H1 (cell line): Measurements from ENCODE around the gene OGT. TPM values are rescaled to one million over a fixed set of nuclear protein-coding genes. Genes with fewer than 3 reads are reported as not detected.

Experiments
- EGR1 ChIP-seq: IDR thresholded peaks from 2 replicates; pipeline ENCODE4 v1.6.1; 2011; ENCODE audit warnings: low read depth, low read length, borderline replicate concordance
- KDM5A ChIP-seq: fragments of 200-600 bp; IDR thresholded peaks from 2 replicates; pipeline ENCODE4 v1.7.1; 2012; ENCODE audit warnings: mild to moderate bottlenecking, low read length, inconsistent platforms, mixed read lengths
- polyA plus RNA-seq, 7 experiments: library from polyadenylated mRNA; depleted of rRNA in 3 of 7; stranded (reverse) in 5 of 7; unstranded in 2 of 7; fragments of >200 nt in 5 of 7; fragments of 200-250 nt in 2 of 7; gene quantifications; 1 replicate in 5 of 7; 2 replicates in 1 of 7; 4 replicates in 1 of 7; pipeline versions ENCODE4 v1.2.1 to v1.2.3, GENCODE V29; 2011 to 2013; ENCODE audit warnings: missing spikeins in 2 of 7, mixed read lengths in 2 of 7
- total RNA-seq: library from RNA; stranded (reverse); fragmentation: NEBNext Ultra II Directional; extraction: Animal tissue kit (Norgen Biotek cat#: 25700); gene quantifications from 2 replicates; pipeline ENCODE4 v1.2.1, GENCODE V29; 2021
- TF ChIP-seq, protein P1 (sequence below): fragments of 300-600 bp; sonication (generic); IDR thresholded peaks from 2 replicates; pipeline ENCODE4 v1.7.1; 2012; ENCODE audit warnings: low read length, moderate library complexity, mild to moderate bottlenecking, inconsistent platforms; ENCODE audit not compliant: insufficient replicate concordance

Gene OGT
- total and polyA plus RNA-seq, 2 of the 8 experiments (the other 6 are each of a cell fraction or from before 2014, with no cell fraction given), result 130 to 169 TPM

DNA sequence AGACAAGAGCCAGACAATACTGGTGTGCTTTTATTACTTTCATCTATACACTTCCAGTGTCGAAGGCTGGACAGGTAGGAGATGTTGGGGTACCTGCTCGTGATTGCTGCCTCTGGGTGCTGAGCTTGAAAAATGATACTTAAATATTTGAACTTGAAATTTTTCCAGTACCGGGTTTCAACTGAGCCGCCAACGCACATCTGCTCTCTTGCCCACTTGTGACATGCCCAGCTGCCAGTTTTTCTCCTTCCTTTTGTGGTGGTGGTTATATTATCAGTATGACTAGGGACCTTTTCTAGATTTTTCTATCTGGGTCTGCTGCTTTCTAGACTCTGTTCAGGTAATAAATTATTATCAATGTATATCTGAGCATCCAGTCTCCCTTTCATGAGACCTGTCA is 3.4 kb downstream of the OGT start (continued):
- TF ChIP-seq, protein P1, sequence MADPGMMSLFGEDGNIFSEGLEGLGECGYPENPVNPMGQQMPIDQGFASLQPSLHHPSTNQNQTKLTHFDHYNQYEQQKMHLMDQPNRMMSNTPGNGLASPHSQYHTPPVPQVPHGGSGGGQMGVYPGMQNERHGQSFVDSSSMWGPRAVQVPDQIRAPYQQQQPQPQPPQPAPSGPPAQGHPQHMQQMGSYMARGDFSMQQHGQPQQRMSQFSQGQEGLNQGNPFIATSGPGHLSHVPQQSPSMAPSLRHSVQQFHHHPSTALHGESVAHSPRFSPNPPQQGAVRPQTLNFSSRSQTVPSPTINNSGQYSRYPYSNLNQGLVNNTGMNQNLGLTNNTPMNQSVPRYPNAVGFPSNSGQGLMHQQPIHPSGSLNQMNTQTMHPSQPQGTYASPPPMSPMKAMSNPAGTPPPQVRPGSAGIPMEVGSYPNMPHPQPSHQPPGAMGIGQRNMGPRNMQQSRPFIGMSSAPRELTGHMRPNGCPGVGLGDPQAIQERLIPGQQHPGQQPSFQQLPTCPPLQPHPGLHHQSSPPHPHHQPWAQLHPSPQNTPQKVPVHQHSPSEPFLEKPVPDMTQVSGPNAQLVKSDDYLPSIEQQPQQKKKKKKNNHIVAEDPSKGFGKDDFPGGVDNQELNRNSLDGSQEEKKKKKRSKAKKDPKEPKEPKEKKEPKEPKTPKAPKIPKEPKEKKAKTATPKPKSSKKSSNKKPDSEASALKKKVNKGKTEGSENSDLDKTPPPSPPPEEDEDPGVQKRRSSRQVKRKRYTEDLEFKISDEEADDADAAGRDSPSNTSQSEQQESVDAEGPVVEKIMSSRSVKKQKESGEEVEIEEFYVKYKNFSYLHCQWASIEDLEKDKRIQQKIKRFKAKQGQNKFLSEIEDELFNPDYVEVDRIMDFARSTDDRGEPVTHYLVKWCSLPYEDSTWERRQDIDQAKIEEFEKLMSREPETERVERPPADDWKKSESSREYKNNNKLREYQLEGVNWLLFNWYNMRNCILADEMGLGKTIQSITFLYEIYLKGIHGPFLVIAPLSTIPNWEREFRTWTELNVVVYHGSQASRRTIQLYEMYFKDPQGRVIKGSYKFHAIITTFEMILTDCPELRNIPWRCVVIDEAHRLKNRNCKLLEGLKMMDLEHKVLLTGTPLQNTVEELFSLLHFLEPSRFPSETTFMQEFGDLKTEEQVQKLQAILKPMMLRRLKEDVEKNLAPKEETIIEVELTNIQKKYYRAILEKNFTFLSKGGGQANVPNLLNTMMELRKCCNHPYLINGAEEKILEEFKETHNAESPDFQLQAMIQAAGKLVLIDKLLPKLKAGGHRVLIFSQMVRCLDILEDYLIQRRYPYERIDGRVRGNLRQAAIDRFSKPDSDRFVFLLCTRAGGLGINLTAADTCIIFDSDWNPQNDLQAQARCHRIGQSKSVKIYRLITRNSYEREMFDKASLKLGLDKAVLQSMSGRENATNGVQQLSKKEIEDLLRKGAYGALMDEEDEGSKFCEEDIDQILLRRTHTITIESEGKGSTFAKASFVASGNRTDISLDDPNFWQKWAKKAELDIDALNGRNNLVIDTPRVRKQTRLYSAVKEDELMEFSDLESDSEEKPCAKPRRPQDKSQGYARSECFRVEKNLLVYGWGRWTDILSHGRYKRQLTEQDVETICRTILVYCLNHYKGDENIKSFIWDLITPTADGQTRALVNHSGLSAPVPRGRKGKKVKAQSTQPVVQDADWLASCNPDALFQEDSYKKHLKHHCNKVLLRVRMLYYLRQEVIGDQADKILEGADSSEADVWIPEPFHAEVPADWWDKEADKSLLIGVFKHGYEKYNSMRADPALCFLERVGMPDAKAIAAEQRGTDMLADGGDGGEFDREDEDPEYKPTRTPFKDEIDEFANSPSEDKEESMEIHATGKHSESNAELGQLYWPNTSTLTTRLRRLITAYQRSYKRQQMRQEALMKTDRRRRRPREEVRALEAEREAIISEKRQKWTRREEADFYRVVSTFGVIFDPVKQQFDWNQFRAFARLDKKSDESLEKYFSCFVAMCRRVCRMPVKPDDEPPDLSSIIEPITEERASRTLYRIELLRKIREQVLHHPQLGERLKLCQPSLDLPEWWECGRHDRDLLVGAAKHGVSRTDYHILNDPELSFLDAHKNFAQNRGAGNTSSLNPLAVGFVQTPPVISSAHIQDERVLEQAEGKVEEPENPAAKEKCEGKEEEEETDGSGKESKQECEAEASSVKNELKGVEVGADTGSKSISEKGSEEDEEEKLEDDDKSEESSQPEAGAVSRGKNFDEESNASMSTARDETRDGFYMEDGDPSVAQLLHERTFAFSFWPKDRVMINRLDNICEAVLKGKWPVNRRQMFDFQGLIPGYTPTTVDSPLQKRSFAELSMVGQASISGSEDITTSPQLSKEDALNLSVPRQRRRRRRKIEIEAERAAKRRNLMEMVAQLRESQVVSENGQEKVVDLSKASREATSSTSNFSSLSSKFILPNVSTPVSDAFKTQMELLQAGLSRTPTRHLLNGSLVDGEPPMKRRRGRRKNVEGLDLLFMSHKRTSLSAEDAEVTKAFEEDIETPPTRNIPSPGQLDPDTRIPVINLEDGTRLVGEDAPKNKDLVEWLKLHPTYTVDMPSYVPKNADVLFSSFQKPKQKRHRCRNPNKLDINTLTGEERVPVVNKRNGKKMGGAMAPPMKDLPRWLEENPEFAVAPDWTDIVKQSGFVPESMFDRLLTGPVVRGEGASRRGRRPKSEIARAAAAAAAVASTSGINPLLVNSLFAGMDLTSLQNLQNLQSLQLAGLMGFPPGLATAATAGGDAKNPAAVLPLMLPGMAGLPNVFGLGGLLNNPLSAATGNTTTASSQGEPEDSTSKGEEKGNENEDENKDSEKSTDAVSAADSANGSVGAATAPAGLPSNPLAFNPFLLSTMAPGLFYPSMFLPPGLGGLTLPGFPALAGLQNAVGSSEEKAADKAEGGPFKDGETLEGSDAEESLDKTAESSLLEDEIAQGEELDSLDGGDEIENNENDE, result no peak
- TF ChIP-seq KDM5A (no peak), EGR1 (no peak)
